ENCODE results near the gene TPCN2. TPM values are rescaled to one million over a fixed set of nuclear protein-coding genes. Genes with fewer than 3 reads are reported as not detected.
A peak's percentile ranks its signal among the peaks of the same experiment; 100 is the strongest.

Gene TPCN2
- total RNA-seq, 2 donors from 2014 or later: 34.7 to 38.0 TPM

DNA sequence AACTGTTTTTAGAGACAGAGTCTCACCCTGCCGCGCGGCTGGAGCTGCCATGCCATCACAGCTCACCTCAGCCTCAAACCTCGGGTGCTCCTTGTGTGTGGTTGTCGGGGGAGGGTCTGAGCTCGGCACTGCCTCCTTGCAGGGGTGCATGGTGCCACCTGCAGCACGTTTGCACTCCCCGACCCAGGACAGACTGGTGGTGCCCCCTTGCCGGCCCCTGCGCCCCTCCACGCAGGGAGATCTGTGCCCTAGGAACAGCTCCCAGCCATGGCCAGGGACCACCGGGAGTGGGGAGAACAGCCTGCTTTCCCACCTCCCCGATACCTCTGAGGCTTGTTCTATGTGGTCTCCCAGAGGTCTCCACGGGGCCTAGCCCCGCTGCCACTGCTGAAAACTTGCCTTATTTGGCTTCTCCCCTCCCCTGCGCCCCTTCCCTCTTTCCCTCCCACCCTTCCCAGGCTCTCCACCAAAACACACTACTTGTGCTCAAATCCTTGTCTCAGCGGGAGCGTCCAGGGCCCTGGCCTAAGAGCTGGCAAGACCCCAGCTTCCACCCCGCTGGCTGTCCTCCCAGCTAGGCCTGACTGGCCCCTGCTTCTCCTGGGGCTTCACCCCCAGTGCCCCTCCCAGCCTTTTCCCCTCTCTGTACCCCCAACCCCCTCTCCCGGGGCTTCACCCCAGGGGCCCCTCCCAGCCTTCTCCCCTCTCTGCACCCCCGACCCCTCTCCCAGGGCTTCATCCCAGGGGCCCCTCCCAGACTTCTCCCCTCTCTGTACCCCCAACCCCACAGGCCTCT lies 13.4 kb upstream of the TPCN2 start:
- TF ChIP-seq, protein P1, sequence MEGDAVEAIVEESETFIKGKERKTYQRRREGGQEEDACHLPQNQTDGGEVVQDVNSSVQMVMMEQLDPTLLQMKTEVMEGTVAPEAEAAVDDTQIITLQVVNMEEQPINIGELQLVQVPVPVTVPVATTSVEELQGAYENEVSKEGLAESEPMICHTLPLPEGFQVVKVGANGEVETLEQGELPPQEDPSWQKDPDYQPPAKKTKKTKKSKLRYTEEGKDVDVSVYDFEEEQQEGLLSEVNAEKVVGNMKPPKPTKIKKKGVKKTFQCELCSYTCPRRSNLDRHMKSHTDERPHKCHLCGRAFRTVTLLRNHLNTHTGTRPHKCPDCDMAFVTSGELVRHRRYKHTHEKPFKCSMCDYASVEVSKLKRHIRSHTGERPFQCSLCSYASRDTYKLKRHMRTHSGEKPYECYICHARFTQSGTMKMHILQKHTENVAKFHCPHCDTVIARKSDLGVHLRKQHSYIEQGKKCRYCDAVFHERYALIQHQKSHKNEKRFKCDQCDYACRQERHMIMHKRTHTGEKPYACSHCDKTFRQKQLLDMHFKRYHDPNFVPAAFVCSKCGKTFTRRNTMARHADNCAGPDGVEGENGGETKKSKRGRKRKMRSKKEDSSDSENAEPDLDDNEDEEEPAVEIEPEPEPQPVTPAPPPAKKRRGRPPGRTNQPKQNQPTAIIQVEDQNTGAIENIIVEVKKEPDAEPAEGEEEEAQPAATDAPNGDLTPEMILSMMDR (IDR thresholded peaks at IDR 0.05): no peak
- Histone ChIP-seq H3K9me3 (no peaks in the 10 kb centered on the region), H3K27ac (peak overlapping the region; percentile 72 to 77), H3K36me3 (no peaks in the 10 kb centered on the region), H3K27me3 (replicated peaks; ENCODE audit: insufficient read depth) (no peaks in the 10 kb centered on the region), H3K4me1 (ENCODE audit: control insufficient read depth in 1 of 2, low read depth in 2 of 2) (peaks cover 11 to 19% of the 10 kb centered on the region in 2 donors), H3K4me3 (no peak overlapping the region)
- DNase-seq (ENCODE audit: low spot score) (no peak), ATAC-seq (ENCODE audit: insufficient number of reproducible peaks, low FRiP score, low read depth) (no peak)

DNA sequence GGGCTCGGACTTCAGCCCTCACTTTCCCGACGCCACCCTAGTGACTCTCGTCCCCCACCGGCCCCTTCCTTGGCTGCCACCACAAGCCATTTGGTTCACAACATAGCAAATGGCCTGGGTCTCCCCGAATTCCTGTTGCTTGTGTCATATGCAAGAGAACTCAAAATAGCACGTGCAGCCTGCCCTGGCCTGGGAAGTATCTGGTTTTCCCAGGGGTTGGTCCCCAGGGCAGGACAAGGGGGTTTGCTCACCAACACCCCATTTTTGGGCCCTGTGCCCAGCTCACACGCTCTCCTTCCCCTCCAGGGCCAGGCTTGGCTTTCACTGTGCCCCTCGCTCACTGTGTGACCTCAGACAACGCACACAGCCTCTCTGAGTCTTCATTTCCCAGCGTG lies 12.8 kb upstream of the TPCN2 start:
- Histone ChIP-seq H3K4me3 (no peak overlapping the region), H3K9me3 (no peaks in the 10 kb centered on the region), H3K27ac (peak overlapping the region; percentile 72 to 77), H3K36me3 (no peaks in the 10 kb centered on the region), H3K27me3 (replicated peaks; ENCODE audit: insufficient read depth) (no peaks in the 10 kb centered on the region), H3K4me1 (ENCODE audit: control insufficient read depth in 1 of 2, low read depth in 2 of 2) (peaks cover 11 to 19% of the 10 kb centered on the region in 2 donors)
- ATAC-seq (ENCODE audit: insufficient number of reproducible peaks, low FRiP score, low read depth): no peak
- no peak for DNase-seq (ENCODE audit: low spot score)
- TF ChIP-seq, protein P1 (IDR thresholded peaks at IDR 0.05): no peak

DNA sequence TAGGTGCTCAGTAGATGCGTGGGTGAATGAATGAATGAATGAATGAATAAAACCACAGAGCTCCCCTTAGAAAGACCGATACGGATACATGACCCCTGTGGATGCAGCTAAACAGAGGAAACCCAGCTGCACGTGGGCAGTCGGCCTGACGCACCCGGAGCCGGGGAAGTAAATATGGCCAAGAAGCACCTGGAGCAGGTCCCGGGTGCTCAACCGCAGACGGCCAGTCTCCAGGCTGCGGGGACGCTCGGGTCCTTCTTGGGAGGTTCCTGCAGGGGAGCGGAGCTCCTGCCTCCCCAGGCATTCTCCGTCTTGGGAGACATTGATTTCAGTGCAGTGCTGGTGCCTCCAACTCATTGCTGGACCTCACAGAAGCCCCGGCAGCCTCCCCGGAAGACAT lies 11.7 kb upstream of the TPCN2 start:
- TF ChIP-seq, protein P1 (IDR thresholded peaks at IDR 0.05): no peak
- Histone ChIP-seq H3K27ac (no peak overlapping the region), H3K9me3 (no peaks in the 10 kb centered on the region), H3K36me3 (no peaks in the 10 kb centered on the region), H3K4me3 (no peak overlapping the region), H3K4me1 (ENCODE audit: control insufficient read depth in 1 of 2, low read depth in 2 of 2) (peaks cover 11 to 19% of the 10 kb centered on the region in 2 donors), H3K27me3 (replicated peaks; ENCODE audit: insufficient read depth) (no peaks in the 10 kb centered on the region)
- no peak for ATAC-seq (ENCODE audit: insufficient number of reproducible peaks, low FRiP score, low read depth)
- no peak for DNase-seq (ENCODE audit: low spot score)

DNA sequence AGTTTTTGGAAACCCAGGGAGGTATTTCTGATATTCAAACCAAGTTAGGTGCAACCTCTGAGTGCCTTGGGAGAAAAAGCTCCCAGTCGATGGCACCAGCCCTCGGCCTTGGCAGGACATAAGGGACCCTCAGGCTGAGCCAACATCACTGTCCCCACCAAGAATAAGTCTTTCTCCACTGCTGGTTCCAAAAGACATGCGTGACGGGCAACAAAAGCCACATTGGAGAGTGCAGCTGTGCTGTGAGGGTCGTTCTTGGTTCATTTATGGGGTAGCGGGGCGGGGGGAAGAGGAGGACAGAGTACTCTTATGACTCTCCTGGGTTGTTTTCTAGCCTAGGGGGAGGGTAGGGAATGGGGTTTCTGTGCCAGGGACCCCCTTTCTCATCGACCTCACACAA lies 11.2 kb upstream of the TPCN2 start:
- Histone ChIP-seq H3K27me3 (replicated peaks; ENCODE audit: insufficient read depth) (no peaks in the 10 kb centered on the region), H3K4me3 (no peak overlapping the region), H3K9me3 (no peaks in the 10 kb centered on the region), H3K4me1 (ENCODE audit: control insufficient read depth in 1 of 2, low read depth in 2 of 2) (peaks cover 11 to 19% of the 10 kb centered on the region in 2 donors), H3K27ac (no peak overlapping the region), H3K36me3 (no peaks in the 10 kb centered on the region)
- TF ChIP-seq, protein P1 (IDR thresholded peaks at IDR 0.05): no peak
- ATAC-seq (ENCODE audit: insufficient number of reproducible peaks, low FRiP score, low read depth): no peak
- no peak for DNase-seq (ENCODE audit: low spot score)

DNA sequence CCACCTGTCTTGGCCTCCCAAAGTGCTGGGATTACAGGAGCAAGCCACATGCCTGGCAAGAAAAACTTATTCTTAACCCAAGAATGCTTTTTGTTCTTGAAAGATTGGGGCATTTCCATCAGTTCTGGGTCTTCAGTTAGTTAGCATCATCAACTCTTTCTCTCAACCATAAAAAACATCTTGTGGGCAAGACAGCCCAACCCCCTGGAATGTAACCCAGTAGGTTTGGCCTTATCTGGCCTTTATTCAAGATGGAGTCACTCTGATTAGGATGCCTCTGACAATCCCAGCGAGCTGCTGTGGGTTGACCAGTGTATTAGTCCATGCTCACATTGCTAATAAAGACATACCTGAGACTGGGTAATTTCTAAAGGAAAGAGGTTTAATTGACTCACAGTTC lies 9.2 kb upstream of the TPCN2 start:
- Histone ChIP-seq H3K4me1 (ENCODE audit: control insufficient read depth in 1 of 2, low read depth in 2 of 2) (peaks cover 11 to 19% of the 10 kb centered on the region in 2 donors), H3K27ac (no peak overlapping the region), H3K27me3 (replicated peaks; ENCODE audit: insufficient read depth) (no peaks in the 10 kb centered on the region), H3K9me3 (no peaks in the 10 kb centered on the region), H3K36me3 (no peaks in the 10 kb centered on the region), H3K4me3 (no peak overlapping the region)
- ATAC-seq (ENCODE audit: insufficient number of reproducible peaks, low FRiP score, low read depth): no peak
- TF ChIP-seq, protein P1 (IDR thresholded peaks at IDR 0.05): no peak
- DNase-seq (ENCODE audit: low spot score): no peak
